GM23338 (cell line): ENCODE results near the gene SASH3.

Experiments used
- CREB1 ChIP-seq: fragments of 250-450 bp; sonication (Bioruptor Pico); IDR thresholded peaks from 2 replicates; pipeline ENCODE4 v1.5.0; 2020; ENCODE audit warnings: low read depth, mild to moderate bottlenecking, moderate library complexity
- EZH2 ChIP-seq: fragments of 200-600 bp; sonication (generic); IDR thresholded peaks from one replicate; pipeline ENCODE4 v1.8.0; 2017; ENCODE audit warnings: antibody characterized with exemption, mild to moderate bottlenecking, low read depth; ENCODE audit not compliant: unreplicated experiment
- EZH2phosphoT487 ChIP-seq: fragments of 200-600 bp; sonication (generic); IDR thresholded peaks from one replicate; pipeline ENCODE4 v1.8.1; 2018; ENCODE audit warnings: antibody characterized with exemption; ENCODE audit not compliant: unreplicated experiment
- JUNB ChIP-seq: IDR thresholded peaks from one replicate; pipeline ENCODE4 v1.6.1; 2016; ENCODE audit warnings: antibody characterized with exemption; ENCODE audit not compliant: unreplicated experiment
- POLR2AphosphoS5 ChIP-seq: IDR thresholded peaks from 2 replicates; pipeline ENCODE4 v1.6.1; 2016; ENCODE audit warnings: antibody characterized with exemption, low read depth
- ZNF114 ChIP-seq: fragments of 250-450 bp; sonication (Bioruptor Pico); IDR thresholded peaks from 2 replicates; pipeline ENCODE4 v1.5.0; 2020; ENCODE audit warnings: mild to moderate bottlenecking, moderate library complexity
- TF ChIP-seq, protein P1 (sequence below), 2 experiments: fragments of 200-600 bp in 1 of 2; sonication (generic) in 1 of 2; conservative IDR thresholded peaks; 2 replicates each; pipeline versions ENCODE4 v1.5.1 to v1.6.1; 2016 to 2017; ENCODE audit warnings: antibody characterized with exemption in 2 of 2, low read depth in 2 of 2, mild to moderate bottlenecking in 2 of 2, moderate library complexity in 1 of 2
- TF ChIP-seq, protein P2 (sequence below): IDR thresholded peaks from one replicate; pipeline ENCODE4 v1.6.1; 2018; ENCODE audit warnings: antibody characterized with exemption; ENCODE audit not compliant: unreplicated experiment
- TF ChIP-seq, protein P3 (sequence below): IDR thresholded peaks from 2 replicates; pipeline ENCODE4 v1.6.1; 2016; ENCODE audit warnings: antibody characterized with exemption

- TF ChIP-seq, protein P1, sequence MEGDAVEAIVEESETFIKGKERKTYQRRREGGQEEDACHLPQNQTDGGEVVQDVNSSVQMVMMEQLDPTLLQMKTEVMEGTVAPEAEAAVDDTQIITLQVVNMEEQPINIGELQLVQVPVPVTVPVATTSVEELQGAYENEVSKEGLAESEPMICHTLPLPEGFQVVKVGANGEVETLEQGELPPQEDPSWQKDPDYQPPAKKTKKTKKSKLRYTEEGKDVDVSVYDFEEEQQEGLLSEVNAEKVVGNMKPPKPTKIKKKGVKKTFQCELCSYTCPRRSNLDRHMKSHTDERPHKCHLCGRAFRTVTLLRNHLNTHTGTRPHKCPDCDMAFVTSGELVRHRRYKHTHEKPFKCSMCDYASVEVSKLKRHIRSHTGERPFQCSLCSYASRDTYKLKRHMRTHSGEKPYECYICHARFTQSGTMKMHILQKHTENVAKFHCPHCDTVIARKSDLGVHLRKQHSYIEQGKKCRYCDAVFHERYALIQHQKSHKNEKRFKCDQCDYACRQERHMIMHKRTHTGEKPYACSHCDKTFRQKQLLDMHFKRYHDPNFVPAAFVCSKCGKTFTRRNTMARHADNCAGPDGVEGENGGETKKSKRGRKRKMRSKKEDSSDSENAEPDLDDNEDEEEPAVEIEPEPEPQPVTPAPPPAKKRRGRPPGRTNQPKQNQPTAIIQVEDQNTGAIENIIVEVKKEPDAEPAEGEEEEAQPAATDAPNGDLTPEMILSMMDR (conservative IDR thresholded peaks at IDR 0.05; ENCODE audit: low read depth in 2 of 2): no peak
- TF ChIP-seq CREB1 (CRISPR knock-in tag): no peak
- TF ChIP-seq EZH2: no peak
- no peak for TF ChIP-seq POLR2AphosphoS5
- TF ChIP-seq, protein P2, sequence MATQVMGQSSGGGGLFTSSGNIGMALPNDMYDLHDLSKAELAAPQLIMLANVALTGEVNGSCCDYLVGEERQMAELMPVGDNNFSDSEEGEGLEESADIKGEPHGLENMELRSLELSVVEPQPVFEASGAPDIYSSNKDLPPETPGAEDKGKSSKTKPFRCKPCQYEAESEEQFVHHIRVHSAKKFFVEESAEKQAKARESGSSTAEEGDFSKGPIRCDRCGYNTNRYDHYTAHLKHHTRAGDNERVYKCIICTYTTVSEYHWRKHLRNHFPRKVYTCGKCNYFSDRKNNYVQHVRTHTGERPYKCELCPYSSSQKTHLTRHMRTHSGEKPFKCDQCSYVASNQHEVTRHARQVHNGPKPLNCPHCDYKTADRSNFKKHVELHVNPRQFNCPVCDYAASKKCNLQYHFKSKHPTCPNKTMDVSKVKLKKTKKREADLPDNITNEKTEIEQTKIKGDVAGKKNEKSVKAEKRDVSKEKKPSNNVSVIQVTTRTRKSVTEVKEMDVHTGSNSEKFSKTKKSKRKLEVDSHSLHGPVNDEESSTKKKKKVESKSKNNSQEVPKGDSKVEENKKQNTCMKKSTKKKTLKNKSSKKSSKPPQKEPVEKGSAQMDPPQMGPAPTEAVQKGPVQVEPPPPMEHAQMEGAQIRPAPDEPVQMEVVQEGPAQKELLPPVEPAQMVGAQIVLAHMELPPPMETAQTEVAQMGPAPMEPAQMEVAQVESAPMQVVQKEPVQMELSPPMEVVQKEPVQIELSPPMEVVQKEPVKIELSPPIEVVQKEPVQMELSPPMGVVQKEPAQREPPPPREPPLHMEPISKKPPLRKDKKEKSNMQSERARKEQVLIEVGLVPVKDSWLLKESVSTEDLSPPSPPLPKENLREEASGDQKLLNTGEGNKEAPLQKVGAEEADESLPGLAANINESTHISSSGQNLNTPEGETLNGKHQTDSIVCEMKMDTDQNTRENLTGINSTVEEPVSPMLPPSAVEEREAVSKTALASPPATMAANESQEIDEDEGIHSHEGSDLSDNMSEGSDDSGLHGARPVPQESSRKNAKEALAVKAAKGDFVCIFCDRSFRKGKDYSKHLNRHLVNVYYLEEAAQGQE: no peak
- TF ChIP-seq, protein P3, sequence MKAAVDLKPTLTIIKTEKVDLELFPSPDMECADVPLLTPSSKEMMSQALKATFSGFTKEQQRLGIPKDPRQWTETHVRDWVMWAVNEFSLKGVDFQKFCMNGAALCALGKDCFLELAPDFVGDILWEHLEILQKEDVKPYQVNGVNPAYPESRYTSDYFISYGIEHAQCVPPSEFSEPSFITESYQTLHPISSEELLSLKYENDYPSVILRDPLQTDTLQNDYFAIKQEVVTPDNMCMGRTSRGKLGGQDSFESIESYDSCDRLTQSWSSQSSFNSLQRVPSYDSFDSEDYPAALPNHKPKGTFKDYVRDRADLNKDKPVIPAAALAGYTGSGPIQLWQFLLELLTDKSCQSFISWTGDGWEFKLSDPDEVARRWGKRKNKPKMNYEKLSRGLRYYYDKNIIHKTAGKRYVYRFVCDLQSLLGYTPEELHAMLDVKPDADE: no peak
- no peak for TF ChIP-seq EZH2phosphoT487
- no peak for TF ChIP-seq JUNB
- no peak for TF ChIP-seq ZNF114 (CRISPR knock-in tag)
Observed at GRCh38 chrX:129771266-129771995, 8.3 kb upstream of the SASH3 start.
